CD4-positive, alpha-beta T cell (primary cell): ENCODE measurements around the gene RPL6. TPM values are rescaled to one million over a fixed set of nuclear protein-coding genes. Genes with fewer than 3 reads are reported as not detected.
"Not testable (repeated sequence)": the region's sequence is repeated elsewhere in the genome, so short reads cannot be mapped to it uniquely, and the experiment has no call there.

Source experiments
- ATAC-seq: fragments of 200-7000 bp; cut with Tn5 transposase; one replicate; pipeline ENCODE4 v1.10.0; 2022; ENCODE audit warnings: mild to moderate bottlenecking; ENCODE audit not compliant: poor library complexity
- CTCF ChIA-PET: fragments of 350-600 bp; sonication (Branson Sonifier 250); formaldehyde crosslinking; loops from one replicate; lab custom pipeline; 2021; ENCODE audit warnings: antibody characterized with exemption, inconsistent platforms; lab: Charles Lee
- POLR2A ChIA-PET: fragments of 350-600 bp; sonication (Branson Sonifier 250); formaldehyde crosslinking; loops from one replicate; lab custom pipeline; 2021; ENCODE audit warnings: antibody characterized with exemption, inconsistent platforms; lab: Charles Lee
- DNase-seq, 14 experiments: peaks; one replicate each; pipeline ENCODE4 v3.0.0-alpha.2; 2013 to 2020; ENCODE audit warnings: mixed read lengths in 2 of 14
- H3K27ac ChIP-seq, 2 donors: one replicate each; pipeline versions ENCODE4 v1.5.1 to v1.7.0; 2013; ENCODE audit warnings: low read length in 2 of 2, low read depth in 1 of 2, mild to moderate bottlenecking in 1 of 2
- H3K27me3 ChIP-seq, 2 experiments: 1 replicate in 1 of 2; 2 replicates in 1 of 2; pipeline versions ENCODE4 v1.6.1 to v1.7.0; 2013; ENCODE audit warnings: low read length in 2 of 2, control low read depth in 1 of 2, mild to moderate bottlenecking in 1 of 2, moderate library complexity in 1 of 2; ENCODE audit not compliant: insufficient read depth in 2 of 2, control insufficient read depth in 1 of 2
- H3K36me3 ChIP-seq: one replicate; pipeline ENCODE4 v1.6.1; 2013; ENCODE audit warnings: low read length, control low read depth; ENCODE audit not compliant: insufficient read depth
- H3K4me1 ChIP-seq: one replicate; pipeline ENCODE4 v1.6.1; 2013; ENCODE audit warnings: low read length, control low read depth; ENCODE audit not compliant: insufficient read depth
- H3K4me3 ChIP-seq: one replicate; pipeline ENCODE4 v1.5.1; 2013; ENCODE audit warnings: mild to moderate bottlenecking, low read length, moderate library complexity
- H3K9me3 ChIP-seq, 2 experiments: 1 replicate in 1 of 2; 2 replicates in 1 of 2; pipeline versions ENCODE4 v1.6.1 to v1.7.0; 2013; ENCODE audit warnings: low read length in 2 of 2, mild to moderate bottlenecking in 2 of 2, control low read depth in 1 of 2, moderate library complexity in 1 of 2; ENCODE audit not compliant: control insufficient read depth in 1 of 2, insufficient read depth in 1 of 2
- H3K27ac Mint-ChIP-seq: one replicate; pipeline ENCODE4 v1.8.0; 2020; ENCODE audit warnings: mixed read lengths
- H3K27me3 Mint-ChIP-seq: one replicate; pipeline ENCODE4 v1.8.0; 2021; ENCODE audit warnings: mixed read lengths
- H3K36me3 Mint-ChIP-seq: one replicate; pipeline ENCODE4 v1.8.0; 2021; ENCODE audit warnings: low read depth, mixed read lengths
- H3K4me1 Mint-ChIP-seq: one replicate; pipeline ENCODE4 v1.8.0; 2021; ENCODE audit warnings: low read depth, mixed read lengths
- H3K4me3 Mint-ChIP-seq: one replicate; pipeline ENCODE4 v1.8.0; 2020; ENCODE audit warnings: mild to moderate bottlenecking, mixed read lengths
- H3K9me3 Mint-ChIP-seq: one replicate; pipeline ENCODE4 v1.8.0; 2020; ENCODE audit warnings: mixed read lengths
- intact Hi-C, 2 experiments: fragments of 100-400 bp; cut with DNase I in 1 of 2; cut with micrococcal nuclease in 1 of 2; formaldehyde crosslinking; loops; one replicate each; pipeline versions ENCODE4 v1.15.1 to v1.9.0; 2023 to 2025; cut with DNase I, micrococcal nuclease
- total RNA-seq, 174 experiments: library from RNA in 2 of 174; stranded (reverse) in 2 of 174; gene quantifications; one replicate each; pipeline ENCODE4 v1.2.3 and lab custom pipeline; 2021 to 2026
- TF ChIP-seq, protein P1 (sequence below): fragments of 200-600 bp; IDR thresholded peaks from one replicate; pipeline ENCODE4 v1.8.0; 2022; ENCODE audit warnings: antibody characterized with exemption, mild to moderate bottlenecking

Gene RPL6
- total RNA-seq, 2 experiments from 2014 or later = 1,794 to 1,807 TPM

GRCh38 chr12:112393328-112393727, 16.1 kb downstream of the RPL6 start:
- no peaks in the 10 kb centered on the region for H3K36me3 Mint-ChIP-seq
- Histone ChIP-seq H3K4me3 (no peak overlapping the region), H3K9me3 (no peaks in the 10 kb centered on the region), H3K4me1 (no peaks in the 10 kb centered on the region), H3K36me3 (no peaks in the 10 kb centered on the region), H3K27me3 (no peaks in the 10 kb centered on the region), H3K27ac (no peak overlapping the region)
- TF ChIP-seq, protein P1, sequence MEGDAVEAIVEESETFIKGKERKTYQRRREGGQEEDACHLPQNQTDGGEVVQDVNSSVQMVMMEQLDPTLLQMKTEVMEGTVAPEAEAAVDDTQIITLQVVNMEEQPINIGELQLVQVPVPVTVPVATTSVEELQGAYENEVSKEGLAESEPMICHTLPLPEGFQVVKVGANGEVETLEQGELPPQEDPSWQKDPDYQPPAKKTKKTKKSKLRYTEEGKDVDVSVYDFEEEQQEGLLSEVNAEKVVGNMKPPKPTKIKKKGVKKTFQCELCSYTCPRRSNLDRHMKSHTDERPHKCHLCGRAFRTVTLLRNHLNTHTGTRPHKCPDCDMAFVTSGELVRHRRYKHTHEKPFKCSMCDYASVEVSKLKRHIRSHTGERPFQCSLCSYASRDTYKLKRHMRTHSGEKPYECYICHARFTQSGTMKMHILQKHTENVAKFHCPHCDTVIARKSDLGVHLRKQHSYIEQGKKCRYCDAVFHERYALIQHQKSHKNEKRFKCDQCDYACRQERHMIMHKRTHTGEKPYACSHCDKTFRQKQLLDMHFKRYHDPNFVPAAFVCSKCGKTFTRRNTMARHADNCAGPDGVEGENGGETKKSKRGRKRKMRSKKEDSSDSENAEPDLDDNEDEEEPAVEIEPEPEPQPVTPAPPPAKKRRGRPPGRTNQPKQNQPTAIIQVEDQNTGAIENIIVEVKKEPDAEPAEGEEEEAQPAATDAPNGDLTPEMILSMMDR = no peak
- no peaks in the 10 kb centered on the region for H3K4me1 Mint-ChIP-seq
- H3K9me3 Mint-ChIP-seq = no peaks in the 10 kb centered on the region
- POLR2A ChIA-PET = interaction anchor here (0.9 kb wide), 1 partner anchor 9 kb away, joined by 3 read pairs; no protein-coding TSS in a partner anchor
- CTCF ChIA-PET = no interaction called here
- DNase-seq = no peak
- H3K27me3 Mint-ChIP-seq = no peaks in the 10 kb centered on the region
- no peak for ATAC-seq
- no peak overlapping the region for H3K27ac Mint-ChIP-seq
- intact Hi-C loops = no loop called here
- H3K4me3 Mint-ChIP-seq = no peak overlapping the region

GRCh38 chr12:112389922-112390654, 19.3 kb downstream of the RPL6 start:
- H3K27me3 Mint-ChIP-seq, POLR2A ChIA-PET: not testable (repeated sequence)
- intact Hi-C loops = loop anchor here (5.0 to 10.0 kb wide), 4 partner anchors 93 to 705 kb away; partner anchors contain the start of genes ACAD10 (in 1 of the 2), BRAP (in 1 of the 2) and MAPKAPK5 (in 1 of the 2)

DNA sequence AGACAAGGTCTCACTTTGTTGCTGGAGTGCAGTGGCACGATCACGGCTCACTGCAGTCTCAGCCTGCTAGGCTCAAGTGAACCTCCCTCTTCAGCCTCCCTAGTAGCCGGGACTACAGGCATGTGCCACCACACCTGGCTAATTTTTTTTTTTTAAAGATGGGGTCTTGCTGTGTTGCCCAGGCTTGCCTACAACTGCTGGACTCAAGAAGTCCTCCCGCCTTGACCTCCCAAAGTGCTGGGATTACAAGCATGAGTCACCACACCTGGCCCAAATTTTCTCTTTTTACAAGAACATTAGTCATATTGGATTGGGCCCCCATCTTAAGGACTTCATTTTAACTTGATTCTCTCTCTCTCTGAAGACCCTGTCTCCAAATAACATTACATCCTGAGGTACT, 20.2 kb downstream of the RPL6 start:
- H3K27ac Mint-ChIP-seq = no peak overlapping the region
- ChIA-PET CTCF (no interaction called here), POLR2A (no interaction called here)
- no peaks in the 10 kb centered on the region for H3K36me3 Mint-ChIP-seq
- ATAC-seq = no peak
- H3K27me3 ChIP-seq = no peaks in the 10 kb centered on the region
- H3K4me1 ChIP-seq = peaks cover 4% of the 10 kb centered on the region
- TF ChIP-seq, protein P1 = no peak
- H3K9me3 Mint-ChIP-seq = no peaks in the 10 kb centered on the region
- H3K9me3 ChIP-seq = no peaks in the 10 kb centered on the region
- peaks cover 6% of the 10 kb centered on the region for H3K4me1 Mint-ChIP-seq
- no peak for DNase-seq
- no peak overlapping the region for H3K4me3 Mint-ChIP-seq
- no peak overlapping the region for H3K27ac ChIP-seq
- H3K4me3 ChIP-seq = no peak overlapping the region
- intact Hi-C loops = loop anchor here (5.0 to 10.0 kb wide), 4 partner anchors 92 to 704 kb away; partner anchors contain the start of genes ACAD10 (in 1 of the 2), BRAP (in 1 of the 2) and MAPKAPK5 (in 1 of the 2)
- no peaks in the 10 kb centered on the region for H3K27me3 Mint-ChIP-seq
- no peaks in the 10 kb centered on the region for H3K36me3 ChIP-seq

More at GRCh38 chr12:112389922-112390654, 19.3 kb downstream of the RPL6 start:
- H3K27ac ChIP-seq, H3K4me1 Mint-ChIP-seq, H3K27me3 ChIP-seq, H3K9me3 ChIP-seq, H3K4me3 Mint-ChIP-seq, H3K36me3 ChIP-seq, H3K36me3 Mint-ChIP-seq, DNase-seq, H3K9me3 Mint-ChIP-seq, ATAC-seq, H3K27ac Mint-ChIP-seq, CTCF ChIA-PET, H3K4me1 ChIP-seq, H3K4me3 ChIP-seq: not testable (repeated sequence)
